Retinal pigment epithelial cell (primary cell): ENCODE results near the gene KMO.

ENCODE experiments used
- DNase-seq: peaks from one replicate; pipeline ENCODE4 v3.0.0-alpha.2; 2010; ENCODE audit warnings: low read depth
- H3K4me3 ChIP-seq: 2 replicates; pipeline ENCODE4 v1.5.1; 2011; ENCODE audit warnings: mild to moderate bottlenecking, low read length, control low read depth, moderate library complexity
- TF ChIP-seq, protein P1 (sequence below): conservative IDR thresholded peaks from 2 replicates; pipeline ENCODE4 v1.5.1; 2011; ENCODE audit warnings: low read depth, low read length, control low read depth, inconsistent platforms

Gene KMO

DNA sequence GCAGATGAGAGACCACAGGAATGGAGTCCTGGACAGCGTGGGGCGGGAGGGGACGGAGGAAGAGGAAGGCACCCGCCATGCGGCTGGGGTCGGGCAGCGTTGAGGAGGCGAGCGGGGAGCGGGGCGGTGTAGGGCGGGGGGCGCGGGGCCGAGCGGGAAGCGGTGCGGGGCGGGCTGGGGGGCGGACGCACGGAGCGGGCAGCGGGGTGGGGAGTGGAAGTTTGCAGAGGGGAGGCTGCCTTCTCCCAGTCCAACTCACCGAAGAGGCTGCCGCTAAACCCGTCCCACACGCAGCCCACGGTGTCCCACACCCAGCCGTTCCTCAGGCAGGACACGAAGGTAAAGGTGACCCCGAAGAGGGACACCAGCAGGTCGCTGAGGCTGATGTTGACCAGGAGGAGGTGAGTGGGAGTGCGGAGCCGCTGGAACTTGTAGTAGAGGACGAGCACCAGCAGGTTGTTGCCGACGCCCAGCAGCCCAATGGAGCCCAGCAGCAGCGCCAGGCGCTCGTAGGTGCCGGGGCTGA lies 107.5 kb downstream of the KMO start:
- DNase-seq = no peak
- H3K4me3 ChIP-seq = peak overlapping the region; percentile 95
- TF ChIP-seq, protein P1, sequence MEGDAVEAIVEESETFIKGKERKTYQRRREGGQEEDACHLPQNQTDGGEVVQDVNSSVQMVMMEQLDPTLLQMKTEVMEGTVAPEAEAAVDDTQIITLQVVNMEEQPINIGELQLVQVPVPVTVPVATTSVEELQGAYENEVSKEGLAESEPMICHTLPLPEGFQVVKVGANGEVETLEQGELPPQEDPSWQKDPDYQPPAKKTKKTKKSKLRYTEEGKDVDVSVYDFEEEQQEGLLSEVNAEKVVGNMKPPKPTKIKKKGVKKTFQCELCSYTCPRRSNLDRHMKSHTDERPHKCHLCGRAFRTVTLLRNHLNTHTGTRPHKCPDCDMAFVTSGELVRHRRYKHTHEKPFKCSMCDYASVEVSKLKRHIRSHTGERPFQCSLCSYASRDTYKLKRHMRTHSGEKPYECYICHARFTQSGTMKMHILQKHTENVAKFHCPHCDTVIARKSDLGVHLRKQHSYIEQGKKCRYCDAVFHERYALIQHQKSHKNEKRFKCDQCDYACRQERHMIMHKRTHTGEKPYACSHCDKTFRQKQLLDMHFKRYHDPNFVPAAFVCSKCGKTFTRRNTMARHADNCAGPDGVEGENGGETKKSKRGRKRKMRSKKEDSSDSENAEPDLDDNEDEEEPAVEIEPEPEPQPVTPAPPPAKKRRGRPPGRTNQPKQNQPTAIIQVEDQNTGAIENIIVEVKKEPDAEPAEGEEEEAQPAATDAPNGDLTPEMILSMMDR = no peak

DNA sequence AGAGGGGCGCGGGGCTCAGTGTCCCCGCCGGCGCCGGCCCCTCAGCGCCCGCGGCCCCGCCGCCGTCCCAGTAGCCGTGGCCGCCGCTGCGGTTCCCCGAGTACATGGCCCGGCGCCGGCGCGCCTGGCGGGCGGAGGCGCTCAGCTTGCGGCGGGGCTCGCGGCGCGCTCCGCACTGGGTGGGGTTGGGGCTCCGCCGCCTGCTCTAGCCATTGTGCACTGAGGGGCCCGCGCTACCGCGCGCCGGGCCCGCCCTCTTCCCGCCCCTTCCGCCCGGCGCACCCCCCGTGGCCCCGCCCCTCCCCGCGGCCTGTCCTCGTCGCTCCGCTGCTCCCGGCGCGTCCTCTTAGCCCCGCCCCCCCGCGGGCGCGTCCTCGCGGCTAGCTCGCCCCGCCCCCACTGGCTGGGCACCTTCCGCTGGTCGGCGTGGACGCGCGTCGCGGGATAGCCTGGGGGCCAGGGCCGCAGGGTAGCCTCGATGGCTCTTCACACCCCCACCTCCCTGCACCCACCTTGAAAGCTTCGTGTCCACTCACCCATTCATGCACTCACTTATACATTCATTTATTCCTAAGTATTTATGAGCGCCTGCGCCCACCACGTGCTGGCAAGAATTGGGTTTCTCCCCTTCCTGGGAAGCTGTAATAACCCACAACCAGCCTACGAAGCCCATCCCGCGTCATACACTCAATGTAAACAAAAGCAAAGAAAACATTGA lies 108.1 kb downstream of the KMO start, which contains the start of the genes CHML and OPN3:
Gene CHML, minus strand, starts transcription at position 221 of the 718 bp plus-strand sequence. CDS start 4,603 bp downstream, outside the sequence.
Gene OPN3, minus strand, starts transcription at position 221 of the 718 bp plus-strand sequence. Its CDS starts 115 bp downstream, at position 106.
- DNase-seq = peak; percentile 40
- H3K4me3 ChIP-seq = peak within 1 kb of the TSS; percentile 95
- TF ChIP-seq, protein P1 = no peak

DNA sequence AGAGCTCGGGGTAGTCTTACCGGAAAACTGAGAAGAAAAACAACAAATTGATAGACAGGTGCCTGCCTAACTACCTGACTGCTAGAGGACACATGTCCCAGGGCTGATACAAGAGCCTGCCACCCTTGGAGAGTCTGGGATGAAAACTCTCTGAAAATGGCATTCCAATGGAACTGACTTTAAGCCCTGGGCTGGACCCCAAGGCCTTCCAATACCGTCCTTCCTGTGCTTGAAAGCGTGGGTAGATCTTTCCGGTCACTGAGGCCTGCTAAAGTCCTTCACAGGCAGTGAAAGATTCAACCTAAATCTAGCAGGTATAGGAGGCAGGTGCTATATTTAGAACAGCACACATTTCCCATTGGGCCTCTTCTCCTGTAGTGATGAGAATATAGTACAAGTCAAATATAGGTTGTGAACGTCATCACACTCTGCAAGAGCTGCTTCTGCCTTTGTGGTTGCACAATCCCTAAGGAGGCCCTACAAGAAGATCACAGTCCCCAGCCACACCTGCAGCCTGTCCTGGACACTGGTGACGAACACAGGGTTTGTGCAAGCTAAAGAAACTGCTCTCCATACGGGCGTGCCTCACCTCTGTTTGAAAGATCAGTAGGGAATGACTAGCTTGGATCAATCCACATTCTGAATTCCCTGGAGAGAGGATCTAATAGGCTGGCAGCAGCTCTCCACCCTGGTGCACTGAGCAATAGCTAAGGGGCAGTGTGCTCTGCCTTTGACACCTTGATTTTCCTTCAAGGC lies 108.9 kb downstream of the KMO start:
- DNase-seq = no peak
- H3K4me3 ChIP-seq = peak overlapping the region; percentile 40
- TF ChIP-seq, protein P1 = no peak

DNA sequence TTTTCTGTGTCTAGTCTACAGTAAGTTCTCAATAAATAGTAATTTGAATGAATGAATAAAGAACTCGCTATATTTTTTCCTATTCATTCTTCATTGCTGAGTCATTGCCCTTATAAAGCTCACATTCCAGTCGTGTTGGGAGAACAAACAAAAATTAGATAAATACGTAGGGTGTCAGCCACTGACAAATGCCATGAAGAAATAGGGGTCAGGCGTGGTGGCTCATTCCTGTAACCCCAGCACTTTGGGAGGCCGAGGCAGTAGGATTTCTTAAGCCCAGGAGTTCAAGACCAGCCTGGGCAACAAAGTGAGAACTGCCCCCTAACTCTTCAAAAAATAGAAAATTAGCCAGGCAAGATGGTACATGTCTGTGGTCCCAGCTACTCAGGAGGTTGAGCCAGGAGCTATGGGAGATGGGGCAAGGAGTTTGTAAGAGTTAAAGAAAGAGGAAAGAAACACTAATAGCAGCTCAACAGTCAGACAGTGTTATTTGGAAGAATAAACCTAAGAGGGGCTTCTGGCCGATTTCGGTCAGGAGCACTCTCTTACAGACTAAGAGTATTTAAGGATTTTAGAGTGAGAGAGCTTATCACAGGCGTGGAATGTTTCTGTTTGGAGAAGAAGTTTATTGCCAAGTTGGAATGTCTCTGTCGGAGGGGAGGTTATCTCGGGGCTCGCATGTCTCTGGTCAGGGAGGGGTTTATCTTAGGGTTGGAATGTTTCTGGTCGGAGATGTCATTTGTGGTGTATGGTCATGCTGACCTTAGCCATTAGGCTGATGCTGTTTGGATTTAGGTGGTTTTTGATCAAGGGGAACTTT lies 109.8 kb downstream of the KMO start:
- no peak overlapping the region for H3K4me3 ChIP-seq
- peak; percentile 48 for DNase-seq
- TF ChIP-seq, protein P1 = no peak

DNA sequence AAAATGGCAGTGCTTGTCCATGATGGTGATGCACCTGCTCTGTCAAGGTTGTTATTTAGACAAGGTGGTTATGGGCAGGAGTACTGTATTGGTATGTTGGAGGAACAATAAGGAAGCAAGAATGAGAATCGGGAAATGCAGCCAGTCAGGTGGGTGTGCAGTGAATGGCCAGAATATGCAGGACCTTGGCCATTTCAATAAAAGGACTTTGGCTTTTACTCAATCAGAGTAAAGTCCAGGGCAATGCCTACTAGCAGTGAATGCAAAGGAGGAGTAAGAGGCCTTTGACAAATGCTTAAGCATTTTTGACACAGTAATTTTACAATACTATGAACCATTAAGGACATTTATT lies 110.4 kb downstream of the KMO start:
- DNase-seq = no peak
- no peak overlapping the region for H3K4me3 ChIP-seq
- TF ChIP-seq, protein P1 = no peak

DNA sequence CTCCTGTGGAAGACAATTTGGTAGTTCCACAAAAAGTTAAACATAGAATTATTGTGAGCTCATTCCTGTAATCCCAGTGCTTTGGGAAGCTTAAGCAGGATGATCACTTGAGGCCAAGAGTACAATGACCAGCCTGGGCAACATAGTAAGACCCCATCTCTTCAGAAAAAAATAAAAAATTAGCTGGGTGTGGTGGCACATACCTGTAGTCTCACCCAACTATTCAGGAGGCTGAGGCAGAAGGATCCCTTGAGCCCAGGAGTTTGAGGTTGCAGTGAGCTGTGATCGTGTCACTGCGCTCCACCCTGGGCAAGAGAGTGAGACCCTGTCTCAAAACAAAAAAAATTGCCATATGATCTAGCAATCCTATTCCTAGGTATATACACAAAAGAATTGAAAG lies 112.1 kb downstream of the KMO start:
- no peak for DNase-seq
- TF ChIP-seq, protein P1 = no peak
- no peak overlapping the region for H3K4me3 ChIP-seq
